Endothelial cell (in vitro differentiated cells): Measurements from ENCODE around the gene TRMT6. TPM values are rescaled to one million over a fixed set of nuclear protein-coding genes. Genes with fewer than 3 reads are reported as not detected.

Experiments used
- DNase-seq: peaks from one replicate; pipeline ENCODE4 v3.0.0; 2021; ENCODE audit warnings: low spot score
- H3K27ac Mint-ChIP-seq: one replicate; pipeline ENCODE4 v1.8.0; 2021; ENCODE audit warnings: mixed read lengths, inconsistent platforms; ENCODE audit not compliant: unreplicated experiment
- H3K27me3 Mint-ChIP-seq: one replicate; pipeline ENCODE4 v1.8.0; 2021; ENCODE audit warnings: mild to moderate bottlenecking, moderate library complexity, mixed read lengths, inconsistent platforms; ENCODE audit not compliant: unreplicated experiment
- H3K36me3 Mint-ChIP-seq: one replicate; pipeline ENCODE4 v1.8.0; 2021; ENCODE audit warnings: mild to moderate bottlenecking, low read depth, mixed read lengths, inconsistent platforms; ENCODE audit not compliant: unreplicated experiment
- H3K4me1 Mint-ChIP-seq: one replicate; pipeline ENCODE4 v1.8.0; 2021; ENCODE audit warnings: mild to moderate bottlenecking, mixed read lengths, inconsistent platforms; ENCODE audit not compliant: unreplicated experiment
- H3K4me3 Mint-ChIP-seq: one replicate; pipeline ENCODE4 v1.8.0; 2021; ENCODE audit warnings: mild to moderate bottlenecking, mixed read lengths, inconsistent platforms; ENCODE audit not compliant: unreplicated experiment
- H3K9me3 Mint-ChIP-seq: one replicate; pipeline ENCODE4 v1.8.0; 2021; ENCODE audit warnings: mixed read lengths, inconsistent platforms; ENCODE audit not compliant: unreplicated experiment
- total RNA-seq: library from RNA; stranded (reverse); fragmentation: NEBNext Ultra II Directional; extraction: Animal tissue kit (Norgen Biotek cat#: 25700); gene quantifications from one replicate; pipeline ENCODE4 v1.2.1, GENCODE V29; 2021; ENCODE audit not compliant: unreplicated experiment
- TF ChIP-seq, protein P1 (sequence below): fragments of 200-600 bp; sonication (generic); IDR thresholded peaks from one replicate; pipeline ENCODE4 v1.5.0; 2021; ENCODE audit warnings: antibody characterized with exemption; ENCODE audit not compliant: unreplicated experiment

The TRMT6 gene
- total RNA-seq, 1 donor from 2014 or later = 11.8 TPM

DNA sequence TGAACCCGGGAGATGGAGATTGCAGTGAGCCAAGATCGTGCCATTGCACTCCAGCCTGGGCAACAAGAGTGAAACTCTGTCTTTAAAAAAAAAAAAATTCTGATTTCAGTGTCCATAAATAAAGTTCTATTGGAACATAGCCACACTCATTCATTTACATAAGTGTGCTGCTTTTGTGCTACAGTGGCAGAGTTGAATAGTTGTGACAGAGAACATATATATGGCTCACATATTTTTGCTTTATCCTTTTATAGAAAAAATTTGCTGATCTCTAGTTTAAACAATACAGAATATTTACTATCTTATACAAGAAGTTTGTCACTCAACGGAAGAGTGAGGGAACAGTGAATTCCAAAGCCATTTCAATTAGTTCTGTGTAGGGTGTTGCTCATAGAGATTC lies 18.1 kb upstream of the TRMT6 start:
- TF ChIP-seq, protein P1, sequence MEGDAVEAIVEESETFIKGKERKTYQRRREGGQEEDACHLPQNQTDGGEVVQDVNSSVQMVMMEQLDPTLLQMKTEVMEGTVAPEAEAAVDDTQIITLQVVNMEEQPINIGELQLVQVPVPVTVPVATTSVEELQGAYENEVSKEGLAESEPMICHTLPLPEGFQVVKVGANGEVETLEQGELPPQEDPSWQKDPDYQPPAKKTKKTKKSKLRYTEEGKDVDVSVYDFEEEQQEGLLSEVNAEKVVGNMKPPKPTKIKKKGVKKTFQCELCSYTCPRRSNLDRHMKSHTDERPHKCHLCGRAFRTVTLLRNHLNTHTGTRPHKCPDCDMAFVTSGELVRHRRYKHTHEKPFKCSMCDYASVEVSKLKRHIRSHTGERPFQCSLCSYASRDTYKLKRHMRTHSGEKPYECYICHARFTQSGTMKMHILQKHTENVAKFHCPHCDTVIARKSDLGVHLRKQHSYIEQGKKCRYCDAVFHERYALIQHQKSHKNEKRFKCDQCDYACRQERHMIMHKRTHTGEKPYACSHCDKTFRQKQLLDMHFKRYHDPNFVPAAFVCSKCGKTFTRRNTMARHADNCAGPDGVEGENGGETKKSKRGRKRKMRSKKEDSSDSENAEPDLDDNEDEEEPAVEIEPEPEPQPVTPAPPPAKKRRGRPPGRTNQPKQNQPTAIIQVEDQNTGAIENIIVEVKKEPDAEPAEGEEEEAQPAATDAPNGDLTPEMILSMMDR = no peak
- H3K4me3 Mint-ChIP-seq = no peak overlapping the region
- H3K27ac Mint-ChIP-seq = no peak overlapping the region
- H3K9me3 Mint-ChIP-seq = no peaks in the 10 kb centered on the region
- H3K36me3 Mint-ChIP-seq = peaks cover 3% of the 10 kb centered on the region
- H3K27me3 Mint-ChIP-seq = peaks cover 4% of the 10 kb centered on the region
- no peaks in the 10 kb centered on the region for H3K4me1 Mint-ChIP-seq
- DNase-seq = no peak

DNA sequence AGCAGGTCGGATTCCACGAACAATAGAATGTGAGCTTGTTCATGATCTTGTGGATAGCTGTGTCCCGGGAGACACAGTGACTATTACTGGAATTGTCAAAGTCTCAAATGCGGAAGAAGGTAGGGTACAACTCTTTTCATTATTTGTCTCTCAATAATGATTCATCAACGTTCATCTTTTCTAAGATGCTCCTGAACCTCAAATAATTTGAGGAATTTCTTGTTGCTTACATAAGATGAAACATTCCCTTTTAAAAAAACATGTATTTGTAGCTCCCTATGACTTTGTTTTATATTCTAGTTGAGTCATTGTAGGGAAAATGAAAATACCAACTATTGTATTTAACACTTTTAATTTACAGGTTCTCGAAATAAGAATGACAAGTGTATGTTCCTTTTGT lies 17.1 kb upstream of the TRMT6 start:
- no peaks in the 10 kb centered on the region for H3K4me1 Mint-ChIP-seq
- peaks cover 4% of the 10 kb centered on the region for H3K27me3 Mint-ChIP-seq
- H3K27ac Mint-ChIP-seq = no peak overlapping the region
- no peak for DNase-seq
- H3K4me3 Mint-ChIP-seq = no peak overlapping the region
- peaks cover 3% of the 10 kb centered on the region for H3K36me3 Mint-ChIP-seq
- no peaks in the 10 kb centered on the region for H3K9me3 Mint-ChIP-seq
- TF ChIP-seq, protein P1 = no peak

DNA sequence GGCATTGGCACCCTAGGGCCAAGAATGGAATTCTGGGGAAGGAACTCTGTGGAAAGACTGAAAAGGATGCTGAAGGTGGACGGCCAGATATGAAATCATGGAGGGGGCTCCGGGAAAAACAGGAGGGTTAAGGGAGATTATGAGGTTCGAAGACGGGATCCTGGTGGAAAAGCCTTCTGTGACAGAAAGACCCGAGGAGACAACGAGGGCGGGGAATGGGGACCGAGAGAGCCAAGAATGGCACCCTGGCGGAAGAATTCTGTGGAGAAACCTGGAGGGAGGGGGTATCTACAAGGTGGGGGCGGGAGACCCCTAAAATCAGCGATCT lies 426 bp downstream of the TRMT6 start:
- H3K4me3 Mint-ChIP-seq = peak overlapping the region; percentile 96
- no peaks in the 10 kb centered on the region for H3K9me3 Mint-ChIP-seq
- peaks cover 8% of the 10 kb centered on the region for H3K36me3 Mint-ChIP-seq
- H3K27me3 Mint-ChIP-seq = peaks cover 3% of the 10 kb centered on the region
- DNase-seq = no peak
- H3K4me1 Mint-ChIP-seq = peaks cover 17% of the 10 kb centered on the region
- TF ChIP-seq, protein P1 = no peak
- H3K27ac Mint-ChIP-seq = peak overlapping the region; percentile 98

DNA sequence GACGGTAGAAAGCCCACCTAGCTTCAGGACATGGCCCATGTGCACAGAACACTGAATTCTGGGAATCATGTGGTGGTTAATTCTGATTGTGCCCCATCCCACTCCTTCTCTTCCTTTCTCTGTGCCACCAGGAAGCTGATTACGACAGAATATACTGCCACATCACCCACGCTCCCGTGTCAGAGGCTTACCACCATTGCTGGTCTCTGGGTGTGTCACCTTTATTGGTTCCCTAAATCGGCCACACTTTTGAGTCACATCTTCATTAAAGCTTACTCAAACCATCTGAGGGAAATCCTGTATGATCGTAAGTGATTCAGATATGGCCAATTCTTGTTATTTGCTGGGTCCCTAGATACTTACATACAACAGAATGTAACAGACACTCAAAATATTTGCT lies 3.1 kb downstream of the TRMT6 start:
- H3K27me3 Mint-ChIP-seq = peaks cover 3% of the 10 kb centered on the region
- H3K9me3 Mint-ChIP-seq = no peaks in the 10 kb centered on the region
- TF ChIP-seq, protein P1 = no peak
- no peak for DNase-seq
- H3K27ac Mint-ChIP-seq = no peak overlapping the region
- H3K4me1 Mint-ChIP-seq = peaks cover 17% of the 10 kb centered on the region
- no peak overlapping the region for H3K4me3 Mint-ChIP-seq
- H3K36me3 Mint-ChIP-seq = peaks cover 7% of the 10 kb centered on the region

DNA sequence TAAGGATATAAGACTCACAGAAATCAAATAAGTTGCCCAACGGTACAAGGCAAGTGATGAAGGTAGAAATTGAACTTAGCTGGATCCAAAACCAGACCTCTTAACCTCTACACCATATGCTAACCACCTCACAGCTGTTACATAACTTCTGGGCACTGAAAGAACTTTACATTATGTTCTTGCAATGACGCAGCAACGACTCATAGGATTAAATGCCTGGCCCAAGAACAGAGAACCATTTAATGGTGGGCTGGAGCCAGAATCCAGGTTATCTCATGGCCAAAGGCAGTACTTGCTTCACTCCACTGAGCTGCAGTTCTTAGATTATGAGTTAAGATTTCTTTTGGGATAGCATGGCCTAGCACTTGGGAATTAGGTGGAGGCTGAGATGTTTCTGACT lies 4.4 kb downstream of the TRMT6 start:
- Mint-ChIP-seq H3K36me3 (peaks cover 15% of the 10 kb centered on the region), H3K27me3 (peaks cover under 1% of the 10 kb centered on the region), H3K4me3 (no peak overlapping the region), H3K9me3 (no peaks in the 10 kb centered on the region), H3K4me1 (peaks cover 14% of the 10 kb centered on the region), H3K27ac (no peak overlapping the region)
- TF ChIP-seq, protein P1 = no peak
- no peak for DNase-seq
